Measurements from ENCODE around the gene TMEM121. TPM values are rescaled to one million over a fixed set of nuclear protein-coding genes. Genes with fewer than 3 reads are reported as not detected.
"Not testable (repeated sequence)": the region's sequence is repeated elsewhere in the genome, so short reads cannot be mapped to it uniquely, and the experiment has no call there.

The TMEM121 gene
- polyA plus RNA-seq, 4 donors: 3.2 to 7.2 (median 5.4) TPM

DNA sequence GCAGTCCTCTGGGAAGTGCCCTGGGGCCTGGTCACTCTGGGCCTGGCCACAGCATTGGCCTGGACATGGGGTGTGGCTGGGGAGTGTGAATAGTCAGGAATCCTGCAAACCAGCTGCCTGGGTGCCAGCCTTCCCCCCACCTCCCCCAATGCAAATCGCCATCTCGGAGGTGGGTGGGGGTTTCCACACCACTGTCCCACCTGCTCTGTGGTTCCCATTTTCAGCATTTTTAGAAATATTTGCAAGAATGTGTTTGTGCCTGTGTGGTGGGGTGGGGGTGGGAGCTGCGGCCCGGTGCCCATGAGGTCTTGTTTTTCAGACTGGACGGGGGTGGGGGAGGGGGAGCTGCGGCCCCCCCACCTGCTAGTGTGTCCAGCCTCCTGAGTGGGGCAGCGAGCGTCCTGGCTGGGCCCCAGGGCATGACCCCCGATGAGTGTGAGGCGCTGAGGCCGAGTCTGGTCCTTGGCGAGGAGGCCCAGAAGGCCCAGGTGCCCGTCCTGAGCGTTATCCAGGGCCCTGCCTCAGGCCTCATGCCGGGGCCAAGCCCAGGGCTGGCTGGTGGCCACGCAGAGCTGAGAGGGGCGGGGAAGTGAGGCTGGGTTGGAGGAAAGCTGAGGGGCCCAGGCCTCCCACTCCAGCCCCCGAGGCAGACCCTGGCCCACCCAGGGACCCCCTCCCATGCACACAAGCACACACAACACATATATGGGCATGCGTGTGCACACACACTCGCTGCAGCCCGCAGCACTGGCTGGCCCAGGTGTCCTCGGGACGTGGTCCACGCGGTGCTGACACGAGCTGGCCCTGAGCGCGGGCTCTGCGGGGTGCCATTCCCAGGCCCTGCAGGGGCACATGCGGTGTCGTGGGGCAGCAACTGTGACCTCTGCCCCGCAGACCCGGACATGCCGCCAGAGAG is 40.1 kb downstream of the TMEM121 start:
- DNase-seq (ENCODE audit: low read depth in 4 of 4, low spot score in 2 of 4): not testable (repeated sequence)

DNA sequence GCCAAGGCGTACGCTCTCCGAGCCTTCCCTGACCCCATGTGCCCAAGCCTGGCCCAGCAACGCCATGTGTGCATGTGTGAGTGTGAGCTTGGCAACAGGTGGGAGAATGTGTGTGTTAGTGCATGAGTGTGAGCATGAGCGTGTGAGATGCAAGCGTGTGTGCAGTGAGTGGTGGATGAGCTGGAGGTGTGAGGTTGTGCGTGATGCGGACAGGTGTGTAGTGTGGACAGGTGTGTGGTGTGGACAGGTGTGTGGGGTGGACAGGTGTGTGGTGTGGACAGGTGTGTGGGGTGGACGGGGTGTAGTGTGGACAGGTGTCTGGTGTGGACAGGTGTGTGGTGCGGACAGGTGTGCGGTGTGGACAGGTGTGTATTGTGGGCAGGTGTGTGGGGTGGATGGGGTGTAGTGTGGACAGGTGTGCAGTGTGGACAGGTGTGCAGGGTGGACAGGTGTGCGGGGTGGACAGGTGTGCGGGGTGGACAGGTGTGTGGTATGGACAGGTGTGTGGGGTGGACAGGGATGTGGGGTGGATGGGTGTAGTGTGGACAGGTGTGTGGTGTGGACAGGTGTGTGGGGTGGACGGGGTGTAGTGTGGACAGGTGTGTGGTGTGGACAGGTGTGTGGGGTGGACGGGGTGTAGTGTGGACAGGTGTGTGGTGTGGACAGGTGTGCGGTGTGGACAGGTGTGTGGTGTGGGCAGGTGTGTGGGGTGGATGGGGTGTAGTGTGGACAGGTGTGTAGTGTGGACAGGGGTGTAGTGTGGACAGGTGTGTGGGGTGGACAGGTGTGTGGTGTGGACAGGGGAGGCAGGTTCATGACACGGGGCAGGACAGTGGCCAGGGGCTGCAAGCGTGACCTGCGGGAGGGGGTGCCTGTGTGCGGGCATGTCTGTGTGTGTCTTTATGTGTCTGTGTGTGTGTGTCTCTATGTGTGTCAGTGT is 41.1 kb downstream of the TMEM121 start:
- DNase-seq (ENCODE audit: low read depth in 4 of 4, low spot score in 2 of 4): not testable (repeated sequence)

DNA sequence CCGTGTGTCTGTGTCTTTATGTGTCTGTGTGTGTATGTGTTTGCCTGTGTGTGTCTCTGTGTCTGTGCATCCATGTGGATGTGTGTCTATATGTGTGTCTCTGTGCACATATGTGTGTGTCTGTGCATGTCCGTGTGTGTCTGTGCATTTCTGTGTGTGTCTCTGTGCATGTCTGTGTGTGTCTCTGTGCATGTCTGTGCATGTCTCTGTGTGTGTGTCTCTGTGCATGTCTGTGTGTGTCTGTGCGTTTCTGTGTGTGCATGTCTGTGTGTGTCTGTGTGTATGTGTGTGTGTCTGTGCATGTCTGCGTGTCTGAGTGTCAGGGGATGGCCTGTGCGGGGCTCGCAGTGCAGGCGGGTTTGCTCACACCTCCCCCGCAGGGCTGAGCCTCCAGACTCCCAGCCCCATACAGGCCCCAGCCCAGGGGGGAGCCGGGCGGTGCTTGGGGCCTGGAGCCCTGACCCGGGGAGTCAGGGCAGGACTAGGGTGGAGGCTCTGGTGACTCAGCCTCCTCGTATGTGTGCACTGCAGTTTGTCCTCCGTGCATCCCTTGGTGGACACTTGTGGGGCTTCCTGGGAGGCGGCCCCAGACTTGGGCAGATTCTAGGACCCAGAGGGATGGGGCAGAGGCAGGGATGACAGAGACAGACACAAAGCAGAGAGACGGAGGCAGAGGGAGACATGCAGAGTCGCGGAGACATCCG is 41.9 kb downstream of the TMEM121 start:
- not testable (repeated sequence) for DNase-seq (ENCODE audit: low read depth in 4 of 4, low spot score in 2 of 4)

DNA sequence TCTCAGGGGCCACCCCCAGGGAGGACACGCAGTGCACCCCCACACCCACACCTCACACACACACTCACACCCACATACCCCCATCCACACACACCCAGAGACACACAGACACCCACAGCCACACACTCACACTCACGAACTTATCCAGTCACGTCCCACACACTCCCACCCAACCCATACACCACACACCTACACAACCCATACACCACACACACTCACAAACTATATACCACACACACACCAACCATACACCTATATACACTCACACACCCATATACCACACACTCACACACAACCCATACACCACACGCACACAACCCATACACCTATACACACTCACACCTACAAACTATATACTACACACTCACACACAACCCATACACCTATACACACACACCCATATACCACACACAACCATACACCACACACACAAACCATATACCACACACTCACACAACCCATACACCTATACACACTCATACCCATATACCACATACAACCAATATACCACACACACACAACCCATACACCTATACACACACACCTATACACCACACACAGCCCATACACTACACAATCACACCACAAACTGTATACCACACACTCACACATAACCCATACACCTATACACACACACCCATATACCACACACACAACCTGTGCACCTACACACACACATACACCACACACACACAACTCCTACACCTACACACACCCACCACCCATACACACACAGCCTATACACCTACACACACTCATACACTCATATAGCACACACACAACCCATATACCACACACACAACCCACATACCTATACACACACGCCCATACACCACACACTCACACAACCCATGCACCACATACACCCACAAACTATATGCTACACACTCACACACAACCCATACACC is 42.7 kb downstream of the TMEM121 start:
- DNase-seq (ENCODE audit: low read depth in 4 of 4, low spot score in 2 of 4): no peak

DNA sequence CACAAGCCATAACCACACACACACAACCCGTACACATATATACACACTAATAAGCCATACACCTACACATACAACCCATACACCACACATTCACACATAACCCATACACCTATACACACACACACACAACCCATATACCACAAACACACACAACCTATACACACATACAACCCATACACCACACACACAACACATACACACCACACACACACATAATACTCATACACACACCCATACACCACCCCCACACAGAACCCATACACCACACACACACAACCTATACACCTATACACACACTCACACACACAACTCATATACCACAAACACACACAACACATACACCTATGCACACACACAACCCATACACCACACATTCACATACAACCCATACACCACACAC is 44.1 kb downstream of the TMEM121 start:
- no peak for DNase-seq (ENCODE audit: low read depth in 4 of 4, low spot score in 2 of 4)

DNA sequence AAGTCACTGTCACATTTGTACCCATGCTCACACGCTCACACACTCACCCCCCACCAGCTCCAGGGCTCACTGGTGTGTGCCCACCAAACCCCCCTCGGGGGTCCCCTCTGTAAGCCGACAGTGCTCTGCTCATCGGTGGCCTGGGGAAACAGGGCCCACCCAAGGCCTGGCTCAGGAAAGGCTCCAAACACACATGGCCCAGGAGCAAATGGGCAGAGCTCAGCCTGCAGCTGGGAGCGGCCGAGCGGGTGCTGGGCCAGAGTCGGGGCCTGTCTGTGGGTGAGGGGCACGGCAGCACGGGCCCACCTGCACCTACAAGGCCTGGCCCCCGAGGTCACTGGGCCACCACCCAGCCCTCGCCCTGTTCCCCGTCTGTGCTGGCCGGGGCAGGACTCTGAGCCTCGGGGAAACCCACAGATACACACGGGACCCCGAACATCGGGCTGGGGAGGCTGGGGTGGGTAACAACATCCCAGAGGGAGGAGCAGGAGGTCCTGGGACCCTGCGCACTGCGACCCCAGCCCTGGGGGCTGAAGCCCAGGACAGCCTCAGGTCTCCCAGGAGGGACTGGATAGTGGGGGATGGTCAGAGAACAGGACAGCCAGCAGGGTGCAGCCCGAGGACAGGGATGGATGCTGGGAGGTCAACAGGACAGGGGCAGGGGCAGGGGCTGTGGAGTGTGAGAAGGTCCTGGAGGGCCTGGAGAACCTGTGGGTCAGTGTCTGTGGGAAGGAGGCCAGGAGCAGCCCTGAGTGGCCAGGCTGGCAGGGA is 45.0 kb downstream of the TMEM121 start:
- DNase-seq (ENCODE audit: low read depth in 4 of 4, low spot score in 2 of 4): not testable (repeated sequence)

DNA sequence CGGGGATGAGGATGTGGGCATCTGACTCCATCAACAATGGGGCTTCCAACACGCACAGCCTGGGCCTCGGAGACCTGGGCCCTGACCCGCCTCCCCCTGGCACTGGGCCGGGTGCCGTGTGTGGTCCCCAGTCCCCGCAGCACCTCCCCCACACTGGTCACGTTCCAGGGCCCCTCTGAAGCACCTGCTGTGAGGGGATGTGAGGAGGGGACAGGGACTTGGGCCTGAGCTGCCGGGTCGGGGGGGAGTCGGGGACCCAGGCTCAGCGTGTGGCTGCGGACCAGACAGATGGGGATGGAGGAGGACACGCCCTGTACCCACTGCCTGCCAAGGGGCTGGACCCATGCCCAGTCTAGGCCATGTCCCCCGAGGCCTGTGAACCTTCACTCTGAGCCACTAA is 45.7 kb downstream of the TMEM121 start:
- not testable (repeated sequence) for DNase-seq (ENCODE audit: low read depth in 4 of 4, low spot score in 2 of 4)

DNA sequence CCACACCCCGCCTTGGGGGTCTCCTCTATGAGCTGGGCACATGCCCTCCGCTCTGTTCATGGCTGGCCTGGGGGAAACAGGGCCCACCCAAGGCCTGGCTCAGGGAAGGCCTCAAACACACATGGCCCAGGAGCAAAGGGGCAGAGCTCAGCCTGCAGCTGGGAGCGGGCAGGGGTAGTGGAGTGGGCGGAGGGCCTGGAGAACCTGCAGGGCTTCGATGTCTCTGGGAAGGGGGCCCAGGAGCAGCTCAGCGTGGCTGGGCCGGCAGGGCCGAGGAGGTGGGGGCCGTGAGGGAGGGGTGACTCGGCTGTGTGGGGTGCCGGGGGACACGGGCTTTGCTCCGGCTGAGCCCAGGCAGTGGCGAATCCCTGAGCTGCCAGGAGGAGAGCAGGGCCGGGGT is 47.5 kb downstream of the TMEM121 start:
- DNase-seq (ENCODE audit: low read depth in 4 of 4, low spot score in 2 of 4): not testable (repeated sequence)

DNA sequence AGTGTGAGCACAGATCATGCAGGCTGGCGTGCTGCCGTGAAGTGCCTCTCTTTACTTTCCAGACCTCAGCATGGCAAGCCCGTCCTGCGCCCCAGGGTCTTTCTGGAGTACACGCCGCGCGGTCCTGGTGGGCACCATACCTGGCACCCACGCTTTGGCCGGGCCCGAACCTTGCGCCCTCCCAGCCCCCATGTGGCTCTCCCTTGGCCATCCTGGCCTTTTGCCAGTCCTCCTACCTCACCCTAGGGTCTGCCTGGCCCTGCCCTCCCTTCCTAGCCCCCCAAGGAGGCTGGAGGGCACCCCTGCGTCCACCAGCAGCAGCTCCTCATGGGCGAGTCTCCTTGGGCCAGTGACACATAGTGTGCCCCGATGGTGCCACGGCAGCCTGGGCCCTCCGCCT is 48.0 kb downstream of the TMEM121 start:
- not testable (repeated sequence) for DNase-seq (ENCODE audit: low read depth in 4 of 4, low spot score in 2 of 4)

DNA sequence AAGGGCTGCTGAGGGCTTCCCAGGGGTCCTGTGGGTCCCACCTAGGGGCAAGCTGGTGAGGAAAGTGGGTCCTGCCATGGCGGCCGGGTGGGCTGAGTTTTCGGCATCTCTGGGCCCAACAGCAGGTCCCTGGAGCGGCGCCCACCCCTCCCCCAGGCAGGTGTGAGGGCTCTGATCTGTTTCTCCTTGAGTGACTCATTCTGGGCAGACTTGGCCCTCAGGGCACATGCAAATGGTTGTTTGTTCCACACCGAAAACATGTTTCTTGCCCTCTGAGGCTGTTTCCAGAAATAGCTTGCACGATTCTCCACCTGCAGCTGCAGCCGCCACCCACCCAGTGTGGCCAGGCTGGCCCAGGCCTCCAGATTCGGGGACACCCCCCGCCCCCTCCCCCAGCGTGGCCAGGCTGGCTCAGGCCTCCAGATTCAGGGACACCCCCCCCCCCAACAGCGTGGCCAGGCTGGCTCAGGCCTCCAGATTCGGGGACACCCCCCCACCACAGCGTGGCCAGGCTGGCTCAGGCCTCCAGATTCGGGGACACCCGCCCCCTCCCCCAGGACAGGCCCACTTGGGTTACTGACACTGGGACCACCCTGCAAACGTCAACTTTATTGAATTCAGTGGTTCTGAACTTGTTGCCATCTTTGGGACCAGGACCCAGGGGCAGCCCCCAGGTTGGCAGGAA is 48.8 kb downstream of the TMEM121 start:
- not testable (repeated sequence) for DNase-seq (ENCODE audit: low read depth in 4 of 4, low spot score in 2 of 4)

DNA sequence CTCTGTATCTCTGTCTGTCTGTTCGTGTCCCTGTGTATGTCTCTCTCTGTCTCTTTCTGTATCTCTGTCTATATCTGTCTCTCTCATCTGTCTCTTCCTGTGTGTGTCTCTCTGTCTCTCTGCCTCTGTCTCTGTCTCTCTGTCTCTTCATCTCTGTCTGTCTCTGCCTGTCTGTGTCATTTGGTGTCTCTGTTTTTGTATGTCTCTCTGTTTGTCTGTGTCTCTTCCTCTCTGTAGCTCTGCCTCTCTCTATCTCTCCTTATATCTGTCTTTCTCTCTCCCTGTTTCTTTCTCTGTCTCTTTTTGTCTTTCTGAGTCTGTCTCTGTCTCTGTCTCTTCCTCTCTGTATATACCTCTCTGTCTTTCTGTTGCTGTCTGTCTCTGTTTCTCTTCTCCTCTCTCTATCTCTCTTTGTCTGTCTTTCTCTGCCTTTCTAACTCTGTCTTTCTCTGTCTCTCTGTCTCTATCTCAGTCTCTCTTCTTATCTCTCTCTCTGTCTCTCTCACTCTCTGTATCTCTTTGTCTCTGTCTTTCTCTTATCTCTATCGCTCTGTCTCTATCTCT is 50.2 kb downstream of the TMEM121 start:
- DNase-seq (ENCODE audit: low read depth in 4 of 4, low spot score in 2 of 4): no peak

DNA sequence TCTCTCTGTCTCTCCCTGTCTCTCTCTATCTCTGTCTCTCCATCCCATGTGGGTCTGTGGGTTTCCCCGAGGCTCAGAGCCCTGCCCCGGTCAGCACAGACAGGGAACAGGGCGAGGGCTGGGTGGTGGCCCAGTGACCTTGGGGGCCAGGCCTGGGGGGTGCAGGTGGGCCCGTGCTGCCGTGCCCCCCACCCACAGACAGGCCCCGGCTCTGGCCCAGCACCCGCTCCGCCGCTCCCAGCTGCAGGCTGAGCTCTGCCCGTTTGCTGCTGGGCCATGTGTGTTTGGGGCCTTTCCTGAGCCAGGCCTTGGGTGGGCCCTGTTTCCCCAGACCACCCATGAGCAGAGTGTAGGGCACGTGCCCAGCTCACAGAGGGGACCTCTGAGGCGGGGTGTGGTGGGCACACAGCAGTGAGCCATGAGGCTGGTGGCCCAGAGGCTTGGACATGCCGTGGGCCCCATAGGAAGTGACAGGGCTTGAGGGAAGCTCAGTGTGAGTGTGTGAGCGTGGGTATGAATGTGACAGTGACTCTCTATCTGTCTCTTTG is 51.0 kb downstream of the TMEM121 start:
- no peak for DNase-seq (ENCODE audit: low read depth in 4 of 4, low spot score in 2 of 4)

DNA sequence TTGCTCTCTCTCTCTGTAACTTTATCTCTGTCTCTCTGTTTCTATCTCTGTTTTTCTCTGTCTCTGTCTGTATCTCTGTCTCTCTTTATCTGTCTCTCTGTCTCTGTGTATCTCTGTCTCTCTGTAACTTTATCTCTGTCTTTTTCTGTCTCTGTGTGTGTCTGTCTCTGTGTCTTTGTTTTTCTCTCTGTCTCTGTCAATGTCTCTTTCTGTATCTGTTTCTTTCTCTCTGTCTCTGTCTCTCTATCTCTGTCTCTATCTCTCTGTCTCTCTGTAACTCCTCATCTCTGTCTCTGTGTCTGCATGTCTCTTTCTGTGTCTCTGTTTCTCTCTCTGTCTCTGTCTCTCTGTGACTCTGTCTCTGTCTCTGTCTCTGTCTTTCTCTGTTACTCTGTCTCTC is 51.7 kb downstream of the TMEM121 start:
- DNase-seq (ENCODE audit: low read depth in 4 of 4, low spot score in 2 of 4): no peak

DNA sequence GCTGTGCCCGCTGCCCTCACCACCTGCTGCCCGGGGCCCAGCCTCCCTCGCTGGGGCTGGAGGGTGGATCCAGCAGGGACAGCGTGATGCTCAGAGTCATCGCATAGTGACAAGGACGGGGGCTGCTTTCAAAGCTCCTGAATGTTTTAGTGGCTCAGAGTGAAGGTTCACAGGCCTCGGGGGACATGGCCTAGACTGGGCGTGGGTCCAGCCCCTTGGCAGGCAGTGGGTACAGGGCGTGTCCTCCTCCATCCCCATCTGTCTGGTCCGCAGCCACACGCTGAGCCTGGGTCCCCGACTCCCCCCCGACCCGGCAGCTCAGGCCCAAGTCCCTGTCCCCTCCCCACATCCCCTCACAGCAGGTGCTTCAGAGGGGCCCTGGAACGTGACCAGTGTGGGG is 52.8 kb downstream of the TMEM121 start:
- DNase-seq (ENCODE audit: low read depth in 4 of 4, low spot score in 2 of 4): not testable (repeated sequence)

Data from left renal cortex interstitium (tissue), 4 donors.